ENCODE measurements around the gene TSC2.

DNA sequence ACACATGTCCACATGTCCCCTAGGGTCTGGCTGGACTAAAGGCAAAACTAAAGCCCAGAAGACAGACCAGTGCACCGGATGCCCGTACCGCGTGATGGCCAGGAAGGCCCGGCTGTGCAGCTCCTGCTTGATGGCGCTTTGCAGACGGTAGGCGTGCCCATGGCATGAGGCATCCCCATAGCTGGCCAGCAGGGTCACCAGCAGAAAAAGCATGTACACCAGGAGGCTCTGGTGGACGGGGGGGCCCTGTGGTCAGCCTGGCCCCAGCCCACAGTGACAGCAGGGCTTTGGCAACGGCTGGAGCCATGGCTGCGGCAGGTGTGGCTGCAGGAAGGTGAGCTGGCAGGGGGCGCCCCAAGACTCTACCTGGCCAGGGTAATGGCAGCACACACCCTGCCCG, 45.1 kb downstream of the TSC2 start:
- TF ChIP-seq CTCF (conservative IDR thresholded peaks at IDR 0.05 in 1 of 2, IDR thresholded peaks at IDR 0.05 in 1 of 2; ENCODE audit: low read depth in 1 of 2, low read length in 2 of 2), result no peak
- no peak for TF ChIP-seq EZH2 (IDR thresholded peaks at IDR 0.05; ENCODE audit: low read length, missing control alignments)
